Activated CD8-positive, alpha-beta T cell treated with anti-CD3 and anti-CD28 coated beads for 36 hours (primary cell): Measurements from ENCODE around the gene RFC1. TPM values are rescaled to one million over a fixed set of nuclear protein-coding genes. Genes with fewer than 3 reads are reported as not detected.

ENCODE experiments used
- ATAC-seq: fragments of 200-7000 bp; cut with Tn5 transposase; one replicate; pipeline ENCODE4 v1.10.0; 2021; ENCODE audit warnings: mild to moderate bottlenecking, moderate library complexity
- CTCF ChIA-PET: fragments of 350-600 bp; sonication (Branson Sonifier 250); formaldehyde crosslinking; loops from one replicate; lab custom pipeline; 2021; ENCODE audit warnings: antibody characterized with exemption; lab: Charles Lee
- POLR2A ChIA-PET: fragments of 350-600 bp; sonication (Branson Sonifier 250); formaldehyde crosslinking; loops from one replicate; lab custom pipeline; 2021; ENCODE audit warnings: antibody characterized with exemption; lab: Charles Lee
- DNase-seq: peaks from one replicate; pipeline ENCODE4 v3.0.0-alpha.2; 2020
- H3K27ac Mint-ChIP-seq: one replicate; pipeline ENCODE4 v1.8.0; 2021; ENCODE audit warnings: mild to moderate bottlenecking, mixed read lengths
- H3K27me3 Mint-ChIP-seq: one replicate; pipeline ENCODE4 v1.8.0; 2021; ENCODE audit warnings: mixed read lengths
- H3K36me3 Mint-ChIP-seq: one replicate; pipeline ENCODE4 v1.8.0; 2021; ENCODE audit warnings: low read depth, mixed read lengths
- H3K4me1 Mint-ChIP-seq: one replicate; pipeline ENCODE4 v1.8.0; 2021; ENCODE audit warnings: low read depth, mixed read lengths
- H3K4me3 Mint-ChIP-seq: one replicate; pipeline ENCODE4 v1.8.0; 2021; ENCODE audit warnings: mild to moderate bottlenecking, moderate library complexity, mixed read lengths
- H3K9me3 Mint-ChIP-seq: one replicate; pipeline ENCODE4 v1.8.0; 2021; ENCODE audit warnings: mixed read lengths
- CTCF ChIP-seq: fragments of 200-600 bp; IDR thresholded peaks from one replicate; pipeline ENCODE4 v1.8.0; 2022; ENCODE audit warnings: antibody characterized with exemption, mild to moderate bottlenecking
- intact Hi-C: fragments of 100-400 bp; cut with micrococcal nuclease; formaldehyde crosslinking; loops from one replicate; pipeline ENCODE4 v1.10.0; 2022
- total RNA-seq, 2 experiments: library from RNA; stranded (reverse); gene quantifications; one replicate each; pipeline ENCODE4 v1.2.3, GENCODE V29; 2021

Gene RFC1
- total RNA-seq, 2 experiments from 2014 or later = 108 to 114 TPM

GRCh38 chr4:39324897-39325613, 41.1 kb downstream of the RFC1 start:
- H3K9me3 Mint-ChIP-seq = no peaks in the 10 kb centered on the region
- no peak overlapping the region for H3K4me3 Mint-ChIP-seq
- no peak for TF ChIP-seq CTCF
- POLR2A ChIA-PET = no interaction called here
- CTCF ChIA-PET = no interaction called here
- DNase-seq (no peak), ATAC-seq (no peak)
- peaks cover 47% of the 10 kb centered on the region for H3K36me3 Mint-ChIP-seq
- peaks cover 10% of the 10 kb centered on the region for H3K4me1 Mint-ChIP-seq
- intact Hi-C loops = no loop called here
- H3K27me3 Mint-ChIP-seq = no peaks in the 10 kb centered on the region
- H3K27ac Mint-ChIP-seq = no peak overlapping the region

DNA sequence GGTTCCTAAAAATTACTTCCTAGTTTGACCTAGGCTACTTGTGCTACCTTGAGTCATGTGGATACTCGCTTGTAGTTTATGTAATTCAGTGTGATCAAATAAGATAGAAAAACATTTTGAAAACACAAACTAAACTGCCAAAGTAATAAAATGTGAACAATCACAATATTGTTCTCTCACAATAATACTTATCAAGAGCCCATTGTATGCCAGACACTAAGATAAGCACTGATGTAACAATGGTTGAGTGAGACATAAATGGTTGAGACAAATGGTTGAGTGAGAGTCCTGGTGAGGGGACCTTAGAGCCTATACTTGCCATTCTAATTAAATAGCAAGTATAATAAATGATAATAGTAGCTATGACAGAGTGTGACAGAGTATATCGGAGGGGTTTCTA, 41.7 kb downstream of the RFC1 start:
- H3K9me3 Mint-ChIP-seq = no peaks in the 10 kb centered on the region
- peaks cover 51% of the 10 kb centered on the region for H3K36me3 Mint-ChIP-seq
- ATAC-seq = no peak
- no peaks in the 10 kb centered on the region for H3K27me3 Mint-ChIP-seq
- H3K4me3 Mint-ChIP-seq = no peak overlapping the region
- peaks cover 9% of the 10 kb centered on the region for H3K4me1 Mint-ChIP-seq
- intact Hi-C loops = no loop called here
- CTCF ChIA-PET = no interaction called here
- DNase-seq = no peak
- no peak overlapping the region for H3K27ac Mint-ChIP-seq
- POLR2A ChIA-PET = no interaction called here
- TF ChIP-seq CTCF = no peak

GRCh38 chr4:39323821-39324220, 42.3 kb downstream of the RFC1 start:
- peaks cover 7% of the 10 kb centered on the region for H3K4me1 Mint-ChIP-seq
- ATAC-seq (no peak), DNase-seq (no peak)
- H3K27me3 Mint-ChIP-seq = no peaks in the 10 kb centered on the region
- no peak overlapping the region for H3K27ac Mint-ChIP-seq
- H3K36me3 Mint-ChIP-seq = peaks cover 49% of the 10 kb centered on the region
- POLR2A ChIA-PET = no interaction called here
- intact Hi-C loops = no loop called here
- no peak overlapping the region for H3K4me3 Mint-ChIP-seq
- TF ChIP-seq CTCF = no peak
- no peaks in the 10 kb centered on the region for H3K9me3 Mint-ChIP-seq
- CTCF ChIA-PET = no interaction called here

GRCh38 chr4:39320381-39321115, 45.6 kb downstream of the RFC1 start:
- H3K4me3 Mint-ChIP-seq = no peak overlapping the region
- no peaks in the 10 kb centered on the region for H3K27me3 Mint-ChIP-seq
- peak overlapping the region; percentile 24 for H3K27ac Mint-ChIP-seq
- peaks cover 7% of the 10 kb centered on the region for H3K4me1 Mint-ChIP-seq
- no peak for TF ChIP-seq CTCF
- H3K36me3 Mint-ChIP-seq = peaks cover 35% of the 10 kb centered on the region
- ATAC-seq = no peak
- no peak for DNase-seq
- ChIA-PET POLR2A (no interaction called here), CTCF (interaction anchor here (1.1 kb wide), 1 partner anchor 109 kb away, joined by 3 read pairs; no protein-coding TSS in a partner anchor)
- intact Hi-C loops = no loop called here
- H3K9me3 Mint-ChIP-seq = no peaks in the 10 kb centered on the region

DNA sequence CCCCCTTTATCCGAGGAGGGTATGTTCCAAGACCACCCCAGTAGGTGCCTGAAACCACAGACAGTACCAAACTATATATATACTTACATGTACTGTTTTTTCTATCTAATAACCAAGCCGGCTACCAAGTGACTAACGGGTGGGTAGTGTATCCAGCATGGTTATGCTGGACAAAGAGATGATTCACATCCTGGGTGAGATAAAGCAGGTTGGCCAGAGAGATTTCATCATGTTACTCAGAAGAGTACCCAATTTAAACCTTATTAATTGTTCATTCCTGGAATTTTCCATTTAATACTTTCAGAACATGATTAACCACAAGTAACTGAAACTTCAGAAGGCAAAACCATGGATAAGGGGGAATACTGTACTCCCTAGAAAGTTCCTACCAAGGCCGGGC, 46.5 kb downstream of the RFC1 start:
- TF ChIP-seq CTCF = no peak
- intact Hi-C loops = no loop called here

More for the DNA sequence above, 46.5 kb downstream of the RFC1 start:
- ChIA-PET CTCF (no interaction called here), POLR2A (no interaction called here)
- ATAC-seq (no peak), DNase-seq (no peak)
- no peaks in the 10 kb centered on the region for H3K9me3 Mint-ChIP-seq
- H3K36me3 Mint-ChIP-seq = peaks cover 28% of the 10 kb centered on the region
- H3K27ac Mint-ChIP-seq = peak overlapping the region; percentile 61
- H3K4me3 Mint-ChIP-seq = no peak overlapping the region
- H3K4me1 Mint-ChIP-seq = peaks cover 4% of the 10 kb centered on the region
- no peaks in the 10 kb centered on the region for H3K27me3 Mint-ChIP-seq
